Fibroblast of the aortic adventitia (primary cell): ENCODE results near the gene KIF26B. TPM values are rescaled to one million over a fixed set of nuclear protein-coding genes. Genes with fewer than 3 reads are reported as not detected.

Experiments used
- DNase-seq: peaks from one replicate; pipeline ENCODE4 v3.0.0-alpha.2; 2010; ENCODE audit warnings: low read depth
- H3K4me3 ChIP-seq: 2 replicates; pipeline ENCODE4 v1.5.1; 2011; ENCODE audit warnings: low read depth, mild to moderate bottlenecking, control low read depth, low read length, moderate library complexity
- total RNA-seq: library from RNA; depleted of rRNA; stranded (reverse); fragments of >200 nt; gene quantifications from 2 replicates; pipeline ENCODE4 v1.2.3, GENCODE V29; 2012; ENCODE audit warnings: low replicate concordance
- TF ChIP-seq, protein P1 (sequence below): IDR thresholded peaks from 2 replicates; pipeline ENCODE4 v1.5.1; 2011; ENCODE audit warnings: mild to moderate bottlenecking, low read length, control low read depth, inconsistent platforms; ENCODE audit not compliant: insufficient read depth

KIF26B gene
- total RNA-seq, 1 donor = 4.6 TPM

DNA sequence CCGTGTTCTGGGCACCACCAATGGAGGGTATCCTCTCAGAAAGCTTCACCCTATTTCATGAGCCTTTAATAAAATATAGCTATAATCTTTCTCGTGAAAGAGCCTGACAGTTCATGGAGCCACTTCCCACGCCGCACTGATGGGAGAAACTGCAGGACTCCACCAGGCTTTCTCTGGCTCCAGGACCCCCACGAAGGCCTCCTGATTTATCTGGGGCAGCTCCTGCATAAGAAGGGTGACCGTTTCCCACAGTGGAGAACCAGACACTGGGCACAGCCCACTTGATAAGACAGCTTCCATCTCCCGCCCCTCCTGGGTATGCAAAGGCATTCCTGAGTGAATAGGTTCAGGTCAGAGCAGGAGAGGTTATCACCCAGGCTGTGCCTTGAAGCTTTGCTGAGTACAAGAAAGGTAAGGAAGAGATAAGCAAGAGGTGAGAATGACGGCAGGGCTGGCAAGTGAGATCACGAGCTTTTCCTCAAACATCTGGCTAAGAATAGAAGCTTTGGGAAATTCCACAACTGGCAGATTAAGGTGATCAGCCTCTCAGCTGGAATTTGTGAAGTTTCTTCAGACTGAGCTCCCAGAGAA, 499.8 kb downstream of the KIF26B start:
- no peak overlapping the region for H3K4me3 ChIP-seq
- DNase-seq = peak; percentile 25

DNA sequence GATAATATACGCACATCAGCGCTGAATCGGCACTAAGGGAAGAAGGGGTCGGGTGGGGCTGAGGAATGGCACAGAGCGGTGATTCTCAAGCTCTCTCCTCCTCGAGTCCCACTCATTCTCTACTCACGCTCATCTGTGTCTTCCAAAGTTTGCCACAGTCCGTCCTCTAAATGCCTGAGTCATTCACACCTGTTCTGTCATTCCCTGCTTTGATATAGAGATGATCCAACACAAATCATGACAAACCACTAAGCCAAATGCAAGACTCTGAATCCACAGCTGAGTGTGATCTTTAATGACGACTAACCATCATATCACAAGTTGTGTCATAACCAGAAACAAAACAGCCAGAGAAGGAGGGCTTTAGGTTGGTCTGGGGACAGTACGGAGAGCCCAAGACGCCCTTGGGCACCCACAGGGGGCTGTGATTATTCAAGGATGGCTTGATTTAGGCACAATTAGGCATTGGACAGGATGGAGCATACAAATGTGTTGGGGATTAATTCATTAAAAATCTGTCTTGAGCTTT, 501.5 kb downstream of the KIF26B start:
- DNase-seq = no peak
- TF ChIP-seq, protein P1, sequence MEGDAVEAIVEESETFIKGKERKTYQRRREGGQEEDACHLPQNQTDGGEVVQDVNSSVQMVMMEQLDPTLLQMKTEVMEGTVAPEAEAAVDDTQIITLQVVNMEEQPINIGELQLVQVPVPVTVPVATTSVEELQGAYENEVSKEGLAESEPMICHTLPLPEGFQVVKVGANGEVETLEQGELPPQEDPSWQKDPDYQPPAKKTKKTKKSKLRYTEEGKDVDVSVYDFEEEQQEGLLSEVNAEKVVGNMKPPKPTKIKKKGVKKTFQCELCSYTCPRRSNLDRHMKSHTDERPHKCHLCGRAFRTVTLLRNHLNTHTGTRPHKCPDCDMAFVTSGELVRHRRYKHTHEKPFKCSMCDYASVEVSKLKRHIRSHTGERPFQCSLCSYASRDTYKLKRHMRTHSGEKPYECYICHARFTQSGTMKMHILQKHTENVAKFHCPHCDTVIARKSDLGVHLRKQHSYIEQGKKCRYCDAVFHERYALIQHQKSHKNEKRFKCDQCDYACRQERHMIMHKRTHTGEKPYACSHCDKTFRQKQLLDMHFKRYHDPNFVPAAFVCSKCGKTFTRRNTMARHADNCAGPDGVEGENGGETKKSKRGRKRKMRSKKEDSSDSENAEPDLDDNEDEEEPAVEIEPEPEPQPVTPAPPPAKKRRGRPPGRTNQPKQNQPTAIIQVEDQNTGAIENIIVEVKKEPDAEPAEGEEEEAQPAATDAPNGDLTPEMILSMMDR = no peak
- H3K4me3 ChIP-seq = no peak overlapping the region

More for the DNA sequence above, 499.8 kb downstream of the KIF26B start:
- TF ChIP-seq, protein P1 = no peak

DNA sequence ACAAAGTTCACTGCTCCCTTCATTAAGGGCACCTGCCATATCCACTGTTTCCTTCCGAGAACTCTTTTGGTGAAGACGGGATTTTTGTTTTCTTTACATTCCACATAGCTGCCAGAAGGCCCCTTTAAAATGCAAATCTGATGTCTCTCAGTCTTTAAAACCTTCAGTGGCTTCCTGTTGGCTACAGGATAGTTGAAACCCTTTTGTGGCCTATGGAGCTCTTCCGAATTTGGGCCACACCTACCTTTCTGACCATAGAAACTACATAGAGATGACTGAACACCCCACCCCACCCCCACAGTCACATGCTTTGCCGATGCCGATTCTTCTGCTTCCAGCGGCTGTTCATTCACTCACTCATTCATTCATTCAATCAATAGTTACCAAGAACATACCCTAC, 502.6 kb downstream of the KIF26B start:
- no peak for DNase-seq
- TF ChIP-seq, protein P1 = no peak
- H3K4me3 ChIP-seq = no peak overlapping the region

DNA sequence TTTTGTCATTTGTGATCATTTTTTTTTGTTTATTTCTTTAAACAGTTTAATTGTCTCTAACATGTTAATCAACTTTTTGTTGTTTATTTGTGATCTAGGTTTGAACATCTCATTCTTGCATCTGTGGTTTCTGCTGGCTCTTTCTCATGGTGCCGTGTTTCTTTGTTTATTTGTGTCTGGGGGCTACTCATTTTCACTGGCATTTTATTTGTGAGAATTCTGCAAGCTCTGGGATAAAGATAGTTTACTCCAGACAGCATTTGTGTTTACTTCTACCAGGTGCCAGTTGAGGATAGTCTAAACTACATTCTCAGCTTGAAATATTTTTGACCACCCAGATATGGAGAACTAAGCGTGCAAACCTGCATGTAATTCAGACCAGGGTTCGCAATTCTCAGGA, 508.6 kb downstream of the KIF26B start:
- TF ChIP-seq, protein P1 = no peak
- H3K4me3 ChIP-seq = no peak overlapping the region
- no peak for DNase-seq

DNA sequence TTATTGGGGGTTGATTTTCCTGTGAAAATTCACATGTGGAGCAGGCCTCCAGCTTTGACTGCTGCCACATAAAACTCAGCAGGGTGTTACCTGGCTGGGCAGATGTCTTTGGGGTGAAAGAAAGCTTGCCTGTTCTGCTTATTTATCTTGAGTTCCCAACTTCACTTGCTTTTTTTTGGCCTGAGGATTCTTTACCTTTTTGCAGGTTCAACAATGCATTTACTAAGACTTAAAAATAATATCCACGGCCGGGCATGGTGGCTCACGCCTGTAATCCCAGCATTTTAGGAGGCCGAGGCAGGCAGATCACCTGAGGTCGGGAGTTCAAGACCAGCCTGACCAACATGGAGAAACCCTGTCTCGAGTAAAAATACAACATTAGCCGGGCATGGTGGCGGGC, 509.1 kb downstream of the KIF26B start:
- no peak for DNase-seq
- TF ChIP-seq, protein P1 = no peak
- no peak overlapping the region for H3K4me3 ChIP-seq

DNA sequence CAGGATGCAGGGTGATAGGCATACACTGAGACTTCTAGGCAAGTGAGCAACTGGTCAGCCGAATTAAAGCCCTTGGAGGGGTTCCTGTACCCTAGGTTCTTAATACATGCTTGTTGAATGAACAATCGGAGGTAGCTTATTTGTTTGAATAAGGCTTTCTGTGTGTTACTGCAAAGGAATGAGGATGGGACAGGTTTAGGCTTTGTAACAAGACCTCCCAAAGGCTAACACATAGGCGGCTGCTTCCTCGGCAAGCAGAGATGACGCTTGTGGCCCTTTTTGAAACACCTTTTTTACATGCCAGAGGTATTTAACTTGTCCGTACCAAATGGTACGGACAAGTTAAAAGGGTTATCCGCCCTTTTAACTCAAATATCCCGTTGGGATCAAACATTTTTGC, 511.6 kb downstream of the KIF26B start:
- TF ChIP-seq, protein P1 = no peak
- H3K4me3 ChIP-seq = no peak overlapping the region
- DNase-seq = no peak

DNA sequence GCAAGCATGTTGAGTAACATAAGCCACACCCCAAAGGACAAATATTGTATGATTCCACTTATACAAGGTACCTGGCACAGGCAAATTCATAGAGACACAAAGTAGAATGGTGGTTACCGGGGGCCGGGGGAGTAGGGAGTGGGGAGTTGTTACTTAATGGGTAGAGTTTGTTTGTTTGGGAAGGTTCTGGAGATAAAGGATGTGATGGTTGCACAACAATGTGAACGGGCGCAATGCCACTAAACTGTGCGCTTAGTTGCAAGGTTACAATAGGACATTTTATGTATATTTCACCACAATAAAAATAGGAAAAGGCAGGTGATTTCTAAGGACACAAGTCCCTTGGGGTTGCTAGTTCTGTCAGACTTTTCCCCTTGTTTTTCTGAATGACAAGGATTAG, 516.6 kb downstream of the KIF26B start:
- DNase-seq = no peak
- no peak overlapping the region for H3K4me3 ChIP-seq
- TF ChIP-seq, protein P1 = no peak
